Measurements from ENCODE around the gene EFCAB11.

Gene EFCAB11, protein sequence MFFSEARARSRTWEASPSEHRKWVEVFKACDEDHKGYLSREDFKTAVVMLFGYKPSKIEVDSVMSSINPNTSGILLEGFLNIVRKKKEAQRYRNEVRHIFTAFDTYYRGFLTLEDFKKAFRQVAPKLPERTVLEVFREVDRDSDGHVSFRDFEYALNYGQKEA

DNA sequence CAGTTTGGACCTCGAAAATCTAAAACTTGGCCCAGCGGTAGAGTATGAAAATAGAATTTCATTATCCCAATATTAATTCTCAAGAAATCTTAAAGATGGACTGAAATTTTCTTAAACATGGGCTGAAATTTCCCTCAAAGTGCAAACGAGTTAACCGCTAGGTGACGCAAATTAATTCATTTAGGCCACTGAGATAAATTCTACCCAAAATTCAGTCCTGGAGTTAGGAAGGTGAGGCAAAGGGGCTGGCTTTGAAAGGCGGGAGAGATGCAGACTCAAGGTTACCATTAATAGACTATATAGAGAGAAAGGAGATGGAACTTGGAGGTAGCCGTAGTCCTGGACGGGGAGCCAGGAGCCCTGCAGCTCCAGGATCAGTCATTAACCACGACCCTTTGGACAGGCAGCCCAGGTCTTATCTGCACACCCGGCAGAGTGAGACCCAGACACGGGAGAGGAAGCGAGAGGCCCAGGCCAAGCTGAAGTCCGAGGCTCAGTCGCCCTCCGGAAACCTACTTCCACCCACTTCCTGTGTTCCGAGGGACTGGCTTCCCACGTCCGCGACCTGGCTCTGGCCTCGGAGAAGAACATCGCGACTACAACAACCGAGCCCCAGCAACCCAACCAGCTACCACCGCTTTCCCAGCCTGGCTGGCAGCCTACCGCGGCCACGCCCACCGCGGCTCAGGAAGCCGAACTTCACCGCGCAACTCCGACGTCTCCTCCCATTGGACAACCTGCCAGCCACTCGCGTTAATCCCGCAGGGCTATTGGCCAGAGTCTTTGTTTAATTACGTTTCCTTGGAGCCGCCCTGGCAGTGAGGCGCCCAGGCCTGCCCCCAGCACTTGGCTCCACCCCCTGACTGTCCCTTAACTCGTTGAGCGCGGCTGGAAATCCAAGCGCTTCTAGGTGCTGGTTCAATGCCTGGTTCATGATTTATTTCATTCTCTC, at the start of gene EFCAB11:
Gene EFCAB11, minus strand, starts transcription at position 661 of the 952 bp plus-strand sequence. Its CDS starts 70 bp downstream, at position 591.
- DNase-seq: peak; percentile 98 to 99

DNA sequence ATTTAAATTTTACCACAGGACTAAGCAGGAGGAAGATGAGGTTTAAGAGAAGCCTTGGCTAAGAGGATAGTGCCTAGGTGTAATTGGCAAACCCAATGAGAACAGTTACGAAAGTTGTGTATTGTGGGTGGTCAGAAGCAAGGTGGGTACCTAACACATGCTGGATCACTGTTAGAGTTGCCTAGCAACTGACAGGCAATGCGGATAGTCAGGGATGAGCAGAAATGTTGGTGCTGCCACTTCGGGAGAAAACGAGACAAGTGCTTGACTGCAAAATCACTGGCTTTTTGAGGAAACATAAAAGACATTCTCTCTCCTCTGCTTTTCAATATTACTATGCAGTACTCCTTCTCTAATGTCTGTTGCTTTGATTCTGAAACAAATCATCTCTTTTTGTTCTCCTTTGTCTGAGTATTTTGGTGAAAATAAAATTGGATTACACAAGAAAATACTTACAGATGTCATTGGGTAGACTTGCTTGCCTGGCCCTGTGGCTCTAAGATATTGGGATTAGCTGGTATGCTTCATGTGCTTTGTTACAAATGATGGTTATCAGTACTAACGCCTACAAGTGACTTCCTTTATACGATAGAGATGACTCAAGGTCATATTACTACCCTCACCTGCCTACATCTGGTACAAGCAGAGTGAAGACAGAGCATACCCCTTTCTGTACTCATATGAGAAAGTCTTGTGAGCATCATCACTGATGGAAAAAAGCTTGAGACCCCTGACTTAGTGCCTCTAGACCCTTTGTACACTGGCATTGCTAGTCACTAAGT, 49.2 kb upstream of the EFCAB11 start:
- DNase-seq: no peak

DNA sequence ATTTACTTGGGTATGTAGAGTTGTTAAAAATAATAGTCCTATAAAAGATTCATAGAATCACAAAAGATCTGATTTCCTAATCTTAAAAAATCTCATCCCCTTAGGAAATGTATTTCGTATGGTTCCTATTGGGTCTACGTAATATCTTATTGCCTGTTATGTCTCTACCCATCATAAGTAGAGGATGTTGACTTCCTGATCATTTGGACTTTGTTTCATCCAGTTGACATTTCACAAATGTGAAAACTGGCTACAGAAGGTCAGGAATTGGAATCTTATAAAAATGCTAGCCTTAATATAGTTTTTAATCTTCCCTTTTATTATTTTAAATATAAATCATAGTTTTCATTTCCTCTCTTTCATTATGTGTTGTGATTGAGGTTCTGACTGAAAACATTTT, 46.4 kb upstream of the EFCAB11 start:
- DNase-seq: no peak

DNA sequence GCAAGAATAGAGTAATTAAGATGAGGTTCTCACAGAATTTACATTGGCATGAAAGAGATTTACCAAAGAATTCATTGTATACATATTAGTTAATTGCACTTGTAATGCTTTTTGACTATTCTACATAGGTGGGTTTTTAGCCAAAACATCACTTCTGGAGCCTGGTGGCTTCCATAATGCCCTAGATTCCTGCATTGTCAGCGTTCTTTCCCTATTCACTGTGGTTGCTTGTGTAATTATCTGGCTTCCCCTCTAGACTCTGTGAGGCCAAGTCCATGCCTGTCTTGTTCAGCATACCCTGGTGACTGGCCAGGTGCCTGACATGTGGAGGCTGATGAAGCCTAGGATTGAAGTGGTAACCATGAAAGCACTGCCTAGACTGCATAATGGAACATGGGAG, 42.4 kb upstream of the EFCAB11 start:
- DNase-seq: no peak

DNA sequence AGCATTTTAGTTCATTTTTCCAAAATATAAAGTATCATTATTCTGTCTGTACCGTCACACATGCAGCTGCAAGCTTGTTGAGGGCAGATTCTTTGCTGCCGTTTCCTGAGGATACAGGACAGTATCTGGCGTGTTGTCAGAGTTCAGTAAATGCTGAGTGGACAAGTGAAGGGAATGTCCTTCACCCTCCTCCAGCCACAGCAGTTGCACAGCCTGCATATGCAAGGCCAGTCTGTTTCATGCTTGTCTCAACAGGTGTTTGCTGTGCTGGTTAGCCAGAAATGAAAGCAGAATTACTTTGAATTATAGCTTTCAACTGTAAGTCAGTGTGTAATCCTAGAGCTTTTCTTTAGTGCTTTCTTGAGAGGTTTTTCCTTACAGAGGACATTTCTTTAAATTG, 37.7 kb upstream of the EFCAB11 start:
- DNase-seq: no peak

DNA sequence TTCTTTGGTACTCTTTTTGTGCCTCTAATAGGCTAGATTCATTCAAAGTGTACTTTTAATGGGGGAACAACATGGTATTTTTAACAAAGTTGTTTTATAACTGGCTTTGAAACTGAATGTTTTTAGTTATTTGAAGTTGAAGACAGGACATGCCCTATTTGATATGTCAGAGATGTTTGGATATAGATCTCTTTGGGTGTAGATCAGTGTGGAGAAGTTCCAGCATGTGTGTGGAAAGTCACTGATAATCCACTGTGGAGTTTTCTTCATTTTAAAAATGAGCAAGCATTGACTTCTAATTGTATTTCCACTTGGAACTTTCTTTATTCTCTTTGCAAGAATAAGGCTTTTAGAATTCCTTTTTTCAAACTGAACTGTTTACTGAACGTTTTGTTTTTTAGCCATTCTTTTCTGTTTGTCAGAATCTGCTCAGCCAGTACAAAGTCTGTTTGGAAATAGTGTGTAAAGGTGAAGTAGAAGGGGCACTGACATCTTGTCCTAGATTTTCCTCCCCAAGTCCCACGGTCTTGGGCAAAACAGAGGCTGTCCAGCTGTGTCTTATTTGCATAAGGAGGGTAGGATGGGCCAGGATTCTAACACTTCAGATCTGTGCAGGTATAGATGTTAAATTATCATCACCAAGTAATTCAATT, 36.2 kb upstream of the EFCAB11 start:
- DNase-seq: no peak

DNA sequence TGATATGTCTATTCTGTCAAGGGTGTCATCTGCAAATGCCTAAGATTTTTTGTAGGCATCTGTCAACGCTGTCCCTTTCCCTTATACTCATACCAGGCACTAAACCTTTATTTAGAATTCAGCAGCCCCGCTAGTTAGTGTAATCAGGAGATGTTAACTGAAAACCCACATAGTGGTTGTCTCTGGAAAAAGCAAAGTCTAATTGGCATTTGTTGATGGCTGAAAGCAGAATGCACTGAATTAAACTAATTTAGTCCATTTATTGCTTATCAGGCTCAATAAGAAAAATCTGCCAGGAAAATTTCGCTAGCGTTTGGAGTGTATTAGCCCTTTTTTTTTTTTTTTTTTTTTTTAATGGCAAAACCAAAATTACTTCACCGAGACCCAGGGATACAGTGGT, 35.7 kb upstream of the EFCAB11 start:
- DNase-seq: no peak

DNA sequence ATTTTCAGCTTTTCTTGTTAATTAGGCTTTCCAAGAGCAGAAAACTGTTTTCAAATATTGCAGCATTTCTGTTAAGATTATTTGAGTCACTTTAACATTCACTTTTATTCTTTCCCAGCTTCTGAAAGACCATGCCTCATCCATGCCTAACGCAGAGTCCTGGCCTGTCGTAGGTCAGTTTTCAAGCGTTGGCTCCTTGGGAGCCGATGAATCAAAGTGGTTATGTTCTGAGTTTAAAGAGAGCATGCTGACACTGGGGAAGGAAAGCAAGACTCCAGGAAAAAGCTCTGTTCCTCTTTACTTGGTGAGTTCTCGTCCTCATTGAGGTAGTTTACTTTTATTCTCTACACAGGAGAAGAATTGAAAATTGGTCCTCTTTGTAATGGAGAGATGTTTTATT, 34.3 kb upstream of the EFCAB11 start:
- DNase-seq: no peak

DNA sequence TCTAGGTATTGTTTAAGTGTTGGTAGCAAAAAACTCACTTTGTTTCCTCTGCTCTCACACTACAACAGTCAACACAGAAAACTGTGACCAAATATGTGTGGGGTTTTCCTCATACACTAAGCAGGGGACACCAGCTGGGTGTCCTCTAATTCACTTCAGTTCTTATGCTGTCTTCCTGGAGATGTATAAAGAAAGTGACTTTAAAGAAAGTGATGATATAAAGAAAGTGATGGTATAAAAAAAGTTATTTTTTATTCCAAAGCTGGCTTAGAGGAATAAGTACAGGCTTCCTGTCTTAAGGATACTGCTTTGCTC, 32.6 kb upstream of the EFCAB11 start:
- DNase-seq: no peak

DNA sequence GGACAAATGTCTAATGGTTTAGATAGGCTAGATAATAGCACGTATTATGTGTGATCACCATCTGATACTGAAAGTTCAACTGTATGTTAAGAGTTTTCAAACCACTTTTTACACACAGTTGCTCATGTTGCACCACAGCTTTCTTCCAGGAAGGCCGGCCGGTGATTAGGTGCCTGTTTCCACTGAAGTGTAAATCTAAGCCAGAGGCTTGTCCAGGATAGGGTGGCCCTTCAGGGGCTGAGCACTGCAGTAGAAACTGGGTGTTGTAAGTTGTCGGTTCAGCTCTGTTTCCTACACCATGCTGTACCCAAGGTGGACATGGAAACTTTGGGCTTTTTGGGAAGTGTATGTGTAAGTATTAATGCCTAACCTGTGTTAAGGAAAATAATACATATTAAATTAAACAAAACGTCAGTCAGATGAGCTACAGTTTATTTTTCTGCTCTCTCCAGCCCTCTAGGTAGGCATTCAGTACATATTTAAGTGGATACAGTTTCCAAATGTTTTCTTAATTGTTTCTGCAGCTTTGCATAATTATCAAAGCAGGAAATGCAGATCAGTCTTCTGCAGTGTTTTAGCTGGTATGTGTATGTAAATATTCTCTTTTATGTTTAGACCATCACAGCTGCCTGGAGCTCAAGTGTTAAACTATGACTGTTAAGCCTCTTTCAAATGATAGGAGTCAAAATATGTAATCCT, 32.1 kb upstream of the EFCAB11 start:
- DNase-seq: peak in 1 of 2 experiments; percentile 14

DNA sequence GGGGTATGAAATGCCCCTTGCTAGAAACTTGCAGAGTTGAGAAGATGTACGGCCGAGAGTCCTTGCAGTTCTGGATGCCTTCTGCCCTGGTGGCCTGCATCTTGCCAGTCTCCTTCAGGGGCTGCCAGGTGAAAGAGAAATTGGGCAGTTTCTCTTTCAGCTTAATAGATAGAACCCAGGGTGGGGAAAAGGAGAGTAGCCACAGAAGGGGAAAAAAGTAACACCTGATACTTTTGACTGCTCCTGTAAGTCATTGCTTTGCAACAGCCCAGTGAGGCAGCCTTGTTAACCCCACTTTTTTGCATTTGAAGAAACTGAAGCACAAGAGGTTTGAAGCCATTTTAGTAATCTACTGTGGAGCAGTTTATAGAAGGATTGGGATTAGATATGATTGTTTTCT, 28.8 kb upstream of the EFCAB11 start:
- DNase-seq: no peak

DNA sequence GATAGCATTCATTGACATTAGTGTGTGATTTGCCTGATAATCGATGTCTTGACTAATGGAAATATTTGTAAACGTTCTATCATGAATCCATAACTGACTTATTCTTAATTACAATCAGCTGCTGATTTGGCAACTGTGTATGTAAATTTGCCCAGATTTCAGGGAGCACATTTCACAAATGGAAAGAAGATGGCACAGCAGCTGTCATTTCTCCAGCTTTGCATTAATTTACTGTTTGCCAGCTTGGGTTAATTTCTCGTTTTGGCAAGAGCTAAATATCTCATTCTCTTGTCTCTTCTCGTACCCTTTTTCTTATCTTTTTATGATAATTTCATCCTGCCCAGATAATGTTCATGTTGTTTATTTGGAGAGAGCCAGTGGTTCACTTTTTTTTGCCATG, 24.1 kb upstream of the EFCAB11 start:
- no peak for DNase-seq

DNA sequence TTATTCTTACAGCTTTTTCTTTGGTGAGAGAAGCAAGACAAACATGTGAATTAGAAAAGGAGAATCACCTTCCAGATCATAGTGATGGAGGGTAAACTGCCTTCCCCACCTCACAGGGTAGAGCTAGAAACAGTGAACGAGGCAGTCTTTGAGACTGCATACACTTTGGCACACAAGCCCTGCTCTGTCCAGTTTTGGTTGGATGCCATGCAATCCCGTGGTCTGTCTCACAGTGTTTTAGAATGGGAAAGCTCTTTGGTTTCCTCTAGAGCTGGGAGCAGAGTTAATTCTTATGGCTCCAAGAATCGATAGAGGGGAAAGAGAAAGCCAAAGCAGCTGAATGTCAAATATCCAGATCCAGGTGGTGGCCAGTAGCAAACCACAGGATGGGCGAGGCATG, 23.1 kb upstream of the EFCAB11 start:
- no peak for DNase-seq

DNA sequence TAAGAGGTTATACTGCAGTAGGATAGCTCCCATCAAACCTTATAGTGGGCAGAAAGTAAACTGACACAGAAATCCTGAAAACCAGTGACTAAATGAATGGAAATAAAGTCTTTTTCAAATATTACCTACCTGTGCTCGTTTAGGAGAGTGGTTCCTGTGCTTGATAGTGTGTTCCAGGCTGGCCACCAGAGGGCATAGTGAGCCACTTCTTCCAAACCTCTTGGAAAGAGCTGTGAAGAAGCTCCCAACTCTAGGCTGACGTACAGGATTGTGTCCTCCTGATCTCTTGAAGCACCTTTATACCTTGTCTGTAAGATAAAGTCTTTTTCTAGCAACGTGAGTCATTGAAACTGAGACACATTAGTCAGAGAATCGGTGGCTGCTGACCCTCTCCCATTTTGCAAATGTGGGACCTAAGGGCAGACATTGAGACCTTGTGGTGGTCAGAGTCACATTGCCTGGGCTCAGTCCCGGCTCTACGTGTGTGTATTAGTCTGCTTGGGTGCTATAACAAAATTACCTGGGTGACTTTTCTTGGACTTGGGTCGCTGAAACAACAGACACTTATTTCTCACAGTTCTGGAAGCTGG, 18.8 kb upstream of the EFCAB11 start:
- peak; percentile 10 to 75 for DNase-seq

DNA sequence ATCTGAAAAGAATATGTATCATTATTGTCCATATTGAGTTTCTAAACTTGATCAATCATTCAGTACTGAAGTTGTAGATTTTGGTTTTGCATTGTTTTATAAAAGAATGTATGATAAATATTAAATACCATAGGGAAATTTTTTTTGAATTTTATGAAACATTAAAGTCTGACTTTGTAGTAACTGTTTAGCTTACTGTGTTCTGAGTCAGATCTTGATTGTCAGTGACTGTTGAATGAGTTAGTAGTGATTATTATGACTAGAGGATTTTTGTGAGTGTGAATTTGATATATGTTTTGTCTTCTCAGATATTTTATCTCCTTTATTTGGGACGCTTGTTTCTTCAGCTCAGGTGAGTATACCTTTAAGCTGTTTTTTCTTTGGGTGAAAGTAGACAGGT, 11.3 kb upstream of the EFCAB11 start:
- no peak for DNase-seq

DNA sequence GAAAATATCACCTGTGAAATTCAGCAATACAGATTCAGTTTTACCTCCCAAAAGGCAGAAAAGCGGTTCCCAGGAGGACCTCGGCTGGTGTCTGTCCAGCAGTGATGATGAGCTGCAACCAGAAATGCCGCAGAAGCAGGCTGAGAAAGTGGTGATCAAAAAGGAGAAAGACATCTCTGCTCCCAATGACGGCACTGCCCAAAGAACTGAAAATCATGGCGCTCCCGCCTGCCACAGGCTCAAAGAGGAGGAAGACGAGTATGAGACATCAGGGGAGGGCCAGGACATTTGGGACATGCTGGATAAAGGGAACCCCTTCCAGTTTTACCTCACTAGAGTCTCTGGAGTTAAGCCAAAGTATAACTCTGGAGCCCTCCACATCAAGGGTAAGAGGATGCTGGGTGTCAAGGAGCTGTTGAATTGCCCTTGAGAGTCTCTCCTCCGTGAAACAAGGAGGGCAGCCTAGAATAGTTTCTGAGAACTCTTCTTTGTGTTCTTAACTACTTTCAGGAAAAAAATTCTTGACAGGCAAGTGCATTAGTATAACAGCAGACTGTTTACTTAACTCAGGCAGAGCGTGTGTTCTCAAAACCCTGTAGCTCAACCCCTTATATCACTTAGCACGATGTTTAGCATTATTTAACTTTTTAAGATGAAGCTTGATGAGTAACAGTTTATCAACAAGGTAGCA, 8.9 kb upstream of the EFCAB11 start:
- DNase-seq: no peak

DNA sequence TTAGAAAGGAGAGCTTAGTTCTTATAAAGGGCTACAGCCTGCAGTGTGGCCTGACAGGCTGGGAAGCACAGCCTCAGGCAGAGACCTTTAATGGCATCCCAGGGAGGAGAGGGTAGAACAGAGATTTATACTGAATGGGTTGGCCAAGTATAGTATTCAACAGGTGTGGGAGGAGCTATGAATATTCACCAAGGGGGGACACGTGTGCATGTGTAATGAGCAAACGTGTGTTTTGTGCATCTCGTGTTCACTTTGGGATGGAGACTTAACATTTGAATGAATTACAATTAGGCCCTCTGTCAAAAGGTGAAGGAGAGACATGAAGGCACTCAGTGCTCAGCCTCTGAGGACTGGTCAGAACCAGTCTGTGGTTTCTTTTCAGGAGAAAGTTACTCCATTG, 6.4 kb upstream of the EFCAB11 start:
- no peak for DNase-seq

DNA sequence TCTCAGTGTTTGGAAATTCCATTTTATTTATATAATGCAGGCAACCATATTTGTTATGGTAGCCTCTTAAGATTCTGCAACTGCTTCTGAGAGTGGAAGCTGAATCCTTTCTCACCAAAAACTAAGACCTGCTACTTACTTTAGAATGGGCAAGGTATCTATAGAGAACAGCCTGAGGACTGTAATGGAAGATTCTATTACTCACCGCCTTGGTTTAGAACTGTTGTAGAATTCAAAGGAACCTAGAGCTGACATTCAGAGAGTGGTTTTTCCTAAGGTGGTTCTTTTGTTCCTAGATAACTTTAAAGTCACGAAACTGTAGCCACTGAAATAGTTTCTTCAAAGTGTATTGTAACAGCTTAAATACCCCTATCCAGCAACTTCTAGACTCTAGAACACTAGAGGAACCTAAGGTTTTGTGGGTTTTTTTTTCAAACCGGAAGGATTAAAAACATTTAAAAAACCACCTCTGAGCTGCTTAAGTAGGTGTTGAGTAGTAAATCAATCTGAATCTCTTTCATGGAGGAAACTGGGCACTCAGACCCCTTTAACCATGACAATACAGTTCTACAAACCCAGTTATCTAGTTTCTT, 5.4 kb upstream of the EFCAB11 start:
- no peak for DNase-seq

DNA sequence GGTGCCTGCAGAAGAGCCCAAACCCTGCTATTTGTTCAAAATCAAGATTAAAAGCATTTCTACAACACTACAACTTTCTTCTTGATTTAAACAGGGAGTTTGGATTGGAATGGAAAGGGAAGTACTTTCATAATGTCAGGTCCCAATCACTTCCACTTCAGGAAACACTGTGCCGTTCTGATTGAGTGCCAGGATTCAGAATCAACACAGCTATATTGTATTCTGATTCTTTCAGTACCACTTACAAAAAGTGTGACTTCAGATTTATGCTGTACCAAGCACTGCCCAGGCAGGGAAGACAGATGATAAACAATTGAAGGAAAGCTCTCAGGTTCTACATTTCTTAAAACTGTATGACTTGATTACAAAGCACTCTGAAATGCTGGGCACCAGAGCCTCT, 4.4 kb upstream of the EFCAB11 start:
- no peak for DNase-seq

DNA sequence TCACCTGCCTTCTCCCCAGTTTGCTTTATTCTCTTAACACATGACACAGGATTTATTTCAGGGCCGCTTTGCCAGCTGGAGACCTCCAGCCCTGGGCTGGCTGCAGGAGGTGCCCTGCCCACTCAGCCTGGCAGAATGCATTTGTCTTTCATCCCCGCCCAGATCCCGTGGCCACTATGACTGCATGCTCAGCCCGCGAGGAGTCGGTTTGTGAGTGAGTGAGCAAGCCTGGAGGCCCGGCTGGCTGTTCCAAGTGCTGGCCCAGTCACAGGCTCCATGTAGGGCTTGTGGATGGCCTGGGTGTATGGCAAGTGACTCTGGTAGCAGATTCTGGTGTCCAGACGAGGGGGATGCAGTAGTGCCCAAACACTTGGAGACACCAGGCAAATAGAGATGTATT, 3.3 kb upstream of the EFCAB11 start:
- no peak for DNase-seq

DNA sequence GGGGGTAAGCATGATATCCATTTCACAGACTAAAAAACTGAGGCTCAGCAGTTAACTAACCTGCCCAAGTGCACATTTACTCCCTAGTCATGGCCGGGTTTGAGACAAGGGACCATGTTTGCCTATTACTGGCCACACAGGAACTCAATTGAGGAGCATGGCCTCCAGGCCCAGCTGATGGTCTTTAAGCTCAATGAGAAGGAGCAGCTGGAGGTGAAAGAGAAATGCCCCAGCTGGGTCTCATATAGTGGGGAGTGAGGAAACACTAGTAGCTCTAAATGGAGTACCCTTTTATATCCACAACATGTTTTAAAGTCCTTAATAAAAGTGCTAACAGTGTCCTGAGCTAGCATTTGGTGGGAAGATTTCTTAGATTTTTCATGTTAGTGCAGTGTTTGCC, 2.8 kb upstream of the EFCAB11 start:
- no peak for DNase-seq
